Cardiac muscle cell (in vitro differentiated cells and primary cell): ENCODE measurements around the gene CCDC188. TPM values are rescaled to one million over a fixed set of nuclear protein-coding genes. Genes with fewer than 3 reads are reported as not detected.
A peak's percentile ranks its signal among the peaks of the same experiment; 100 is the strongest.

Source experiments
- DNase-seq, 2 donors: peaks; one replicate each; pipeline versions ENCODE4 v3.0.0 to v3.0.0-alpha.2; 2010 to 2017; ENCODE audit warnings: low read depth in 1 of 2, low spot score in 1 of 2
- H3K27ac ChIP-seq: fragments of 200-600 bp; sonication (generic); 2 replicates; pipeline ENCODE4 v1.5.1; 2016
- H3K27me3 ChIP-seq: fragments of 200-600 bp; sonication (generic); 2 replicates; pipeline ENCODE4 v1.6.0; 2016; ENCODE audit warnings: control low read depth
- H3K36me3 ChIP-seq: fragments of 200-600 bp; sonication (generic); 2 replicates; pipeline ENCODE4 v1.5.1; 2016; ENCODE audit warnings: control low read depth
- H3K4me1 ChIP-seq: fragments of 200-600 bp; sonication (generic); 2 replicates; pipeline ENCODE4 v1.8.1; 2017; ENCODE audit warnings: low read depth, mild to moderate bottlenecking, mixed run types
- H3K4me3 ChIP-seq: fragments of 200-600 bp; sonication (generic); 2 replicates; pipeline ENCODE4 v1.5.1; 2016; ENCODE audit warnings: mild to moderate bottlenecking
- H3K9me3 ChIP-seq: fragments of 200-600 bp; sonication (generic); 2 replicates; pipeline ENCODE4 v1.5.1; 2017; ENCODE audit warnings: low read depth, mild to moderate bottlenecking, control low read depth
- CTCF ChIP-seq: IDR thresholded peaks from 2 replicates; pipeline ENCODE4 v1.5.1; 2012; ENCODE audit warnings: low read depth, mild to moderate bottlenecking, low read length
- polyA plus RNA-seq: library from polyadenylated mRNA; unstranded; fragments of >200 nt; fragmentation: Nextera tagmentation; extraction: Ambion mirVana; gene quantifications from 2 replicates; pipeline ENCODE4 v1.2.1, GENCODE V29; 2016
- total RNA-seq: library from RNA; depleted of rRNA; stranded (reverse); fragments of >200 nt; gene quantifications from 2 replicates; pipeline ENCODE4 v1.2.3, GENCODE V29; 2016

Gene CCDC188
- total and polyA plus RNA-seq, 2 experiments from 2014 or later: not detected

- peaks cover 3% of the 10 kb centered on the region for H3K4me1 ChIP-seq
- H3K27ac ChIP-seq: no peak overlapping the region
- H3K9me3 ChIP-seq: no peaks in the 10 kb centered on the region
- no peak overlapping the region for H3K4me3 ChIP-seq
- no peaks in the 10 kb centered on the region for H3K27me3 ChIP-seq
- H3K36me3 ChIP-seq: no peaks in the 10 kb centered on the region
- no peak for DNase-seq
- no peak for TF ChIP-seq CTCF
Observed at GRCh38 chr22:20186871-20187546, 36.2 kb upstream of the CCDC188 start.

- Histone ChIP-seq H3K4me3 (no peak overlapping the region), H3K9me3 (no peaks in the 10 kb centered on the region)
- no peak for DNase-seq
Observed at GRCh38 chr22:20186183-20186870, 35.5 kb upstream of the CCDC188 start.

GRCh38 chr22:20185750-20186149, 34.9 kb upstream of the CCDC188 start:
- no peak for TF ChIP-seq CTCF
- H3K27me3 ChIP-seq: no peaks in the 10 kb centered on the region
- H3K9me3 ChIP-seq: no peaks in the 10 kb centered on the region
- DNase-seq: no peak
- no peak overlapping the region for H3K4me3 ChIP-seq
- H3K27ac ChIP-seq: no peak overlapping the region
- H3K36me3 ChIP-seq: no peaks in the 10 kb centered on the region
- peaks cover 3% of the 10 kb centered on the region for H3K4me1 ChIP-seq

More at GRCh38 chr22:20186183-20186870, 35.5 kb upstream of the CCDC188 start:
- no peaks in the 10 kb centered on the region for H3K36me3 ChIP-seq
- H3K27me3 ChIP-seq: no peaks in the 10 kb centered on the region
- H3K27ac ChIP-seq: no peak overlapping the region
- H3K4me1 ChIP-seq: peaks cover 3% of the 10 kb centered on the region
- TF ChIP-seq CTCF: peak; percentile 7

GRCh38 chr22:20184501-20185165, 33.8 kb upstream of the CCDC188 start:
- DNase-seq: no peak
- H3K27me3 ChIP-seq: no peaks in the 10 kb centered on the region
- no peaks in the 10 kb centered on the region for H3K36me3 ChIP-seq
- H3K4me1 ChIP-seq: peaks cover 3% of the 10 kb centered on the region
- no peak for TF ChIP-seq CTCF
- no peaks in the 10 kb centered on the region for H3K9me3 ChIP-seq
- H3K27ac ChIP-seq: no peak overlapping the region
- no peak overlapping the region for H3K4me3 ChIP-seq

- no peak for DNase-seq
- Histone ChIP-seq H3K4me1 (peaks cover 3% of the 10 kb centered on the region), H3K27me3 (no peaks in the 10 kb centered on the region), H3K9me3 (no peaks in the 10 kb centered on the region), H3K36me3 (no peaks in the 10 kb centered on the region), H3K27ac (no peak overlapping the region), H3K4me3 (no peak overlapping the region)
- TF ChIP-seq CTCF: no peak
Observed at GRCh38 chr22:20183823-20184222, 33.0 kb upstream of the CCDC188 start.
